ENCODE results near the gene NVL.
"Not testable (repeated sequence)": the region's sequence is repeated elsewhere in the genome, so short reads cannot be mapped to it uniquely, and the experiment has no call there.

The NVL gene

GRCh38 chr1:224238212-224238611 lies 91.8 kb downstream of the NVL start:
- in situ Hi-C loops (cut with MboI; ENCODE audit: low sequenced_read_pairs): no loop called here

GRCh38 chr1:224237119-224237881 lies 92.7 kb downstream of the NVL start:
- in situ Hi-C loops (cut with MboI; ENCODE audit: low sequenced_read_pairs): no loop called here

GRCh38 chr1:224235813-224236493 lies 94.0 kb downstream of the NVL start:
- in situ Hi-C loops (cut with MboI; ENCODE audit: low sequenced_read_pairs): no loop called here

- in situ Hi-C loops (cut with MboI; ENCODE audit: low sequenced_read_pairs): no loop called here
These were observed 96.0 kb downstream of the NVL start for GRCh38 chr1:224234017-224234416.

GRCh38 chr1:224226849-224227502 lies 103.0 kb downstream of the NVL start:
- in situ Hi-C loops (cut with MboI; ENCODE audit: low sequenced_read_pairs): no loop called here

GRCh38 chr1:224223819-224224714 lies 105.9 kb downstream of the NVL start:
- in situ Hi-C loops (cut with MboI; ENCODE audit: low sequenced_read_pairs): no loop called here

GRCh38 chr1:224219612-224220059 lies 110.3 kb downstream of the NVL start:
- in situ Hi-C loops (cut with MboI; ENCODE audit: low sequenced_read_pairs): no loop called here

GRCh38 chr1:224219011-224219611 lies 110.9 kb downstream of the NVL start:
- in situ Hi-C loops (cut with MboI; ENCODE audit: low sequenced_read_pairs): no loop called here

- in situ Hi-C loops (cut with MboI; ENCODE audit: low sequenced_read_pairs): no loop called here
These were observed 112.0 kb downstream of the NVL start for GRCh38 chr1:224217655-224218623.

- in situ Hi-C loops (cut with MboI; ENCODE audit: low sequenced_read_pairs): no loop called here
These were observed 113.6 kb downstream of the NVL start for GRCh38 chr1:224216382-224216781.

- in situ Hi-C loops (cut with MboI; ENCODE audit: low sequenced_read_pairs): no loop called here
These were observed 116.4 kb downstream of the NVL start for GRCh38 chr1:224213438-224214119.

GRCh38 chr1:224212618-224213061 lies 117.3 kb downstream of the NVL start:
- in situ Hi-C loops (cut with MboI; ENCODE audit: low sequenced_read_pairs): no loop called here

GRCh38 chr1:224211206-224211962 lies 118.6 kb downstream of the NVL start:
- in situ Hi-C loops (cut with MboI; ENCODE audit: low sequenced_read_pairs): no loop called here

- in situ Hi-C loops (cut with MboI; ENCODE audit: low sequenced_read_pairs): not testable (repeated sequence)
These were observed 123.9 kb downstream of the NVL start for GRCh38 chr1:224205931-224206538.

GRCh38 chr1:224205438-224205840 lies 124.5 kb downstream of the NVL start:
- in situ Hi-C loops (cut with MboI; ENCODE audit: low sequenced_read_pairs): no loop called here

- in situ Hi-C loops (cut with MboI; ENCODE audit: low sequenced_read_pairs): no loop called here
These were observed 126.5 kb downstream of the NVL start for GRCh38 chr1:224203243-224204016.

- in situ Hi-C loops (cut with MboI; ENCODE audit: low sequenced_read_pairs): no loop called here
These were observed 128.1 kb downstream of the NVL start for GRCh38 chr1:224201853-224202252.
